WI38 (cell line): Measurements from ENCODE around the gene RABL3.
"Not testable (repeated sequence)": the region's sequence is repeated elsewhere in the genome, so short reads cannot be mapped to it uniquely, and the experiment has no call there.

Experiments used
- H3K4me3 ChIP-seq: 2 replicates; pipeline ENCODE4 v1.5.1; 2011; ENCODE audit warnings: low read depth, mild to moderate bottlenecking, control low read depth, low read length
- TF ChIP-seq, protein P1 (sequence below): IDR thresholded peaks from 2 replicates; pipeline ENCODE4 v1.5.1; 2012; ENCODE audit warnings: low read depth, mild to moderate bottlenecking, control low read depth, low read length

The RABL3 gene

GRCh38 chr3:120683213-120683612 lies 59.1 kb downstream of the RABL3 start:
- TF ChIP-seq, protein P1, sequence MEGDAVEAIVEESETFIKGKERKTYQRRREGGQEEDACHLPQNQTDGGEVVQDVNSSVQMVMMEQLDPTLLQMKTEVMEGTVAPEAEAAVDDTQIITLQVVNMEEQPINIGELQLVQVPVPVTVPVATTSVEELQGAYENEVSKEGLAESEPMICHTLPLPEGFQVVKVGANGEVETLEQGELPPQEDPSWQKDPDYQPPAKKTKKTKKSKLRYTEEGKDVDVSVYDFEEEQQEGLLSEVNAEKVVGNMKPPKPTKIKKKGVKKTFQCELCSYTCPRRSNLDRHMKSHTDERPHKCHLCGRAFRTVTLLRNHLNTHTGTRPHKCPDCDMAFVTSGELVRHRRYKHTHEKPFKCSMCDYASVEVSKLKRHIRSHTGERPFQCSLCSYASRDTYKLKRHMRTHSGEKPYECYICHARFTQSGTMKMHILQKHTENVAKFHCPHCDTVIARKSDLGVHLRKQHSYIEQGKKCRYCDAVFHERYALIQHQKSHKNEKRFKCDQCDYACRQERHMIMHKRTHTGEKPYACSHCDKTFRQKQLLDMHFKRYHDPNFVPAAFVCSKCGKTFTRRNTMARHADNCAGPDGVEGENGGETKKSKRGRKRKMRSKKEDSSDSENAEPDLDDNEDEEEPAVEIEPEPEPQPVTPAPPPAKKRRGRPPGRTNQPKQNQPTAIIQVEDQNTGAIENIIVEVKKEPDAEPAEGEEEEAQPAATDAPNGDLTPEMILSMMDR = no peak
- H3K4me3 ChIP-seq = no peak overlapping the region

- no peak within 1 kb of the TSS for H3K4me3 ChIP-seq
- TF ChIP-seq, protein P1 = no peak
Observed at GRCh38 chr3:120682095-120682681, 60.1 kb downstream of the RABL3 start, which contains the start of gene HGD. TSS of gene HGD (minus strand) at chr3:120682239. CDS start at chr3:120682111, 128 bp downstream.

DNA sequence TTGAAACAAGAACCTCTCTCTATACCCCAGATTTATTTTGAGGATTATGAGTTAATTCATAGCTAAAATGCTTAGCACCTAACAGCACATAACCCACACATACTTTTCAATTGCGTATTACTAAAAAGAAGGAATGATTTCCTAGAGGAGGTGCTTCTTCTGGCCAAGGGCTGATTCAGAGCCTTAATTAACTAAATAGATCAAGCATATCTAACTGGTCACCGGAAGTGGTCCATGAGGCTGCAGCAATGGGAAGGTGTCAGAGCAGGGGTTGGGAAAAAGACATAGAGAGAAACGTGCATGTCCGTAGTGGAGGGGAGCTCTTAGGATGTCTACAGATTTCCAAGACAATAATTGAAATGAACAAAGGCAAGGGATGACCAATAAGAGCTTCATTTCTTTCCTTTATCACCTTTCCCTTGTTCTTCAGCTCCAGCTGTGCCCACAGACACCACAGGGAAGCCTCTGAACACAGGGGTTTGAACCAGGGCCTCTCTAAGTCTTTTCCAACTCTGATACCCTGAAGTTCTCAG lies 60.7 kb downstream of the RABL3 start:
- TF ChIP-seq, protein P1 = no peak
- no peak overlapping the region for H3K4me3 ChIP-seq

DNA sequence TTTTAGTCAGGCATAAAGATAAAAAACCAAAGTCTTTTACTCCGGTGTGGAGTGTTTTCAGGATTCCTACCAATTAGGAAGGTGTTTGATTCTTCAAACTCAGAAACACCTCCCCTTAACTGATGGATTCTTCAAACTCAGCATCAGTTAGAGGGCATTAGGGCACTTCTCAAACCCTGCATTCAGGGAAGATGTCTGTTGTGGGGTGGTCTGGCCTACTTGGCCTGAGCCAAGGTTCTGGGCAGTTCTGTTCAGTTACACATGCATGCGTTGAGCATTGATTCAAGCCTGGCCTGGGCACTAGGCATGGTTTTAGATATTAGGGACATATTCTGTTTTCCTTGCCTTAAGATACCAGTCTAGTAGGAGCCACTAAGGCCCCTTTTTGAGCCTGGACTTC lies 61.3 kb downstream of the RABL3 start:
- TF ChIP-seq, protein P1 = no peak
- no peak overlapping the region for H3K4me3 ChIP-seq

DNA sequence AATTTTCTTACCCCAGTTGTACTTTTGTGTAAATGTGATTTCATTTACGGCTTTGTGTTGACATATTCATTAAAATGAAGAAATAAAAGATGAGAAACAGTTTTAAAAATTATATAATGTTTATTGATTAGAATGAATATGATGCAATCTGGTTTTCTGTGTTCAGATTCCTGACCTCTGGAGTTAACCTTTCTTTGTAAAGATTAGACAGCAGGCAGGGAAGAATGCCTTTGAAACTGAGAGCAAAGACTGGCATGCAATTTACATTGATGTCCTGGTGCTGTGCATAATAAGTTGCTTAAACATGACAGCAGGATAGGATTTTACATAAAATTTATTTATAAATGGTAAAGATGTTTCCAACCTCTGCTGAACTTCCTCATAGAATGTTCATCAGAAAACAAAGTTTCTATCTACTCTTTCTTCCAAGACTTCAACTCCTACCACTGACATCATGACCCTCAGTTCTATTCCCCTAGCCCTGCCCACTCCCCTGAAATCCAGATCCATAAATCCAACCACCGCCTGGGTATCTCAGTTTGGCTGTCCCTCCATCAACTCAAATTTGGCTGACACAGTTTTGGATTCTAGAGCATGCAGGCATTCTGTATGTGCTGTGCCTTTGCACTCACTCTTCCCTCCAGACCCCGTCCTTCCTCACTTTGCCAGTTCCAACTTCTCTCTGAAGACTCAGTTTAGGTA lies 62.0 kb downstream of the RABL3 start:
- TF ChIP-seq, protein P1 = no peak
- no peak overlapping the region for H3K4me3 ChIP-seq

GRCh38 chr3:120678984-120679383 lies 63.3 kb downstream of the RABL3 start:
- TF ChIP-seq, protein P1 = no peak
- 0 out of 2 replicates have a peak overlapping the region, but pooled peaks have one; percentile 2 for H3K4me3 ChIP-seq

DNA sequence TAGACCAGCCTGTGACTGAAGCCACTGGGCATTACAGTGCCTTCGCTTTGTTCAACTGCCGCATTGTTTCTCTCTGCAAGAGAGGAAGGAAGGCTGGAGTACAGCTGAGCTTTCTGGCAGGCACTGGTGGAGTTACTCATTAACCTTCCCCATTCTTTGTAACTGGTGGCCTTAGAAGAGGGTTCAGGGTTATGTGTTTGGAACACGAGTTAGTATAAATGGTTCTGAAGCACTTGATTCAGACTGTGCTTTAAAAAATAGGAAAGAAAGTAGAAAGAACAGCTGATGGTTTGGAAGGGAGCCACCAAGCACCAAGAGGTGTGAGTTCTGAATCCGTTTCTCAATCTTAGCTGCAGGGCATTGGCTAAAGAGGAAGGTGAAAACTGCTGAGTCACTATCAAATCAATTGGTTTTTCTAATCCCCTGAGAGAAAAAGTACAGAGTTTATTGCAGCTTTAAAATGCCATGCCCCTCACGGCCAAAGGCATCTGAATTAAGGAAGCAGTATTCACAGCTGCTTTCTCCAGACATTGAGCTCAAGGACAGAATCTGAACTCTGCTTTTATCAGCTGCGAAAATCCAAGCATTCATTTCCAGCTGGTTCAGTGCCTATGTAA lies 63.9 kb downstream of the RABL3 start:
- TF ChIP-seq, protein P1 = no peak
- no peak overlapping the region for H3K4me3 ChIP-seq

GRCh38 chr3:120677193-120677592 lies 65.1 kb downstream of the RABL3 start:
- H3K4me3 ChIP-seq = not testable (repeated sequence)
